HG02623 (cell line): ENCODE data around the gene TSPAN33.
A peak's percentile ranks its signal among the peaks of the same experiment; 100 is the strongest.
"Not testable (repeated sequence)": the region's sequence is repeated elsewhere in the genome, so short reads cannot be mapped to it uniquely, and the experiment has no call there.

ENCODE experiments used
- ATAC-seq: cut with Tn5 transposase; IDR thresholded peaks from one replicate; pipeline ENCODE4 v1.9.1; 2021; ENCODE audit warnings: moderate library complexity; ENCODE audit not compliant: unreplicated experiment

Gene TSPAN33

GRCh38 chr7:129169686-129170440 lies 25.4 kb downstream of the TSPAN33 start:
- peak; percentile 38 for ATAC-seq

DNA sequence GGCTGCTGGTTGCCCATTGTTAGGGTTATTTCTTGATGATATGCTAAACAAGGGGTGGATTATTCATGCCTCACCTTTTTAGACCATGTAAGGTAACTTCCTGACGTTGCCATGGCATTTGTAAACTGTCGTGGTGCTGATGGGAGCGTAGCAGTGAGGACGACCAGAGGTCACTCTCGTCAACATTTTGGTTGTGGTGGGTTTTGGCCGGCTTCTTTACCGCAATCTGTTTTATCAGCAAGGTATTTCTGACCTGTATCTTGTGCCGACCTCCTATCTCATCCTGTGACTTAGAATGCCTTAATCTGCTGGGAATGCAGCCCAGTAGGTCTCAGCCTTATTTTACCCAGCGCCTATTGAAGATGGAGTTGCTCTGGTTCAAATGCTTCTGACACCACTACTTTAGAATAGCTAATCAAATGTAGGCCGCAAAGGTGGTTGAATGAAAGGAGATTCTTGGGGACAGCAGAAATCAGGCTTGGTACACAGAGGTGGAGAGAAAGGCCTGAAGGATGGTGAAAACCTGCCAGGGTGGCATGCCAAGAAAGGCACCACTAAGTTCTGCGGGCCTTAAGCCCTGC lies 26.0 kb downstream of the TSPAN33 start:
- ATAC-seq: no peak

GRCh38 chr7:129173861-129174260 lies 29.4 kb downstream of the TSPAN33 start:
- ATAC-seq: not testable (repeated sequence)

DNA sequence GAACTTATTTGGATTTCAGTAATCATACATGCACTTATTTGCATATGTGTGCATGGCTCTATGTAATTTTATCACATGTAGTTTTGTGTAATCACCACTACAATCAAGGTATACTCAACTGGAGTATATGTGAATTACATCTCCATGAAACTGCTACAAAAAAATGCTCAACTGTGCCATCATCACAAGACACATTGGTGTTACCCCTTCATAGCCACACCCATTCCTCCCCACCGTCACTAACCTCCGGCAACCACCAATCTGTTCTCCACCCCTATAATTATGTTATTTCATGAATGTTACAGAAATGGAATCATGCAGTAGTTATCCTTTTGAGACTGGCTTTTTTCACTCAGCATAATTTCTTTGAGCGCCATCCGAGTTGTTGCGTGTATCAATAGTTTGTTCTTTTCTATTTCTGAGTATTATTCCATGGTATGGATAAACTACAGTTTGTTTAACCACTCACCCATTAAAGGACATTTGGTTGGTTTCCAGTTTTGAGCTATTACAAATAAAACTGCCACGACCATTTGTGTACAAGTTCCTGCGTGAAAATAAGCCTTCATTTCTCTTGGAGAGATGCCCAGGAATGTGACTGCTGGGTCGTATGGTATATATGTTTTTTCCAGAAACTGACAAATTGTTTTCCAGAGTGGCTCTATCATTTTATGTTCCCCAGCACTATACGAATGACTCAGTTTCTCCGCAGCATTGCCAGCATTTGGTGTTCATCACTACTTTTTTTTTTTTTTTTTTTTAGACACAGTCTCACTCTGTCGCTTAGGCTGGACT lies 32.6 kb downstream of the TSPAN33 start:
- ATAC-seq: no peak

DNA sequence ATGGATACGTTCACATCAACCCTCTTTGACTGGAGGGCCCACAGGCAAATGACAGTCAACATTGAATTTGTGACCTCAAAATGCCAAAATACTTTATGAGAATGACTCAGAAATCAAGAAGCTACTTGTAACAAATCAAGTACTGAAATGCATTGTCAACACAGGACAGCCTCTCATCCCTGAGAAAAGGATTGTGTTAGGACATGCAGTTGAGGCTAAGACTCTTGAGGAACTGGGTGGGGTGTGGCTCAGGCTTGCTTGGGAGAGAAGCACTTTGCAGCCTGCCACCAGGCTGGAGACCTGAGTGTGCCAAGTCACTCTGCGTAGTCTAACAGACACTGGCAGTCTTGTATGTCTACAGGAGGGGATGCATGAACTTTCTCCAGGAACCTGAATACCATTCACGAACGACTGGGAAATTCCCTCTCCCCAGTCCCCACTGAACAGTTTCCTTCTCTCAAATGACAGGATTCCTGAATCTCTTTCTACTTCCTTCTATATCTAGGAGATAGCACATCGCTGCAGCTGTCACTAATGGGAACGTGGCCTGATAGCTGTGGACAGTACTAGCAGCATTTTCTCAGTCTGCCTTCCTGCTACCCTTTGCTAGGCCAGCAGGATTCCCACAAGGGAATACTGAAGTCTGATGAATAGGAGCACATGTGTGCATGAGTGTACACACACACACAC lies 40.6 kb downstream of the TSPAN33 start:
- ATAC-seq: no peak

GRCh38 chr7:129186749-129187260 lies 42.3 kb downstream of the TSPAN33 start:
- no peak for ATAC-seq

DNA sequence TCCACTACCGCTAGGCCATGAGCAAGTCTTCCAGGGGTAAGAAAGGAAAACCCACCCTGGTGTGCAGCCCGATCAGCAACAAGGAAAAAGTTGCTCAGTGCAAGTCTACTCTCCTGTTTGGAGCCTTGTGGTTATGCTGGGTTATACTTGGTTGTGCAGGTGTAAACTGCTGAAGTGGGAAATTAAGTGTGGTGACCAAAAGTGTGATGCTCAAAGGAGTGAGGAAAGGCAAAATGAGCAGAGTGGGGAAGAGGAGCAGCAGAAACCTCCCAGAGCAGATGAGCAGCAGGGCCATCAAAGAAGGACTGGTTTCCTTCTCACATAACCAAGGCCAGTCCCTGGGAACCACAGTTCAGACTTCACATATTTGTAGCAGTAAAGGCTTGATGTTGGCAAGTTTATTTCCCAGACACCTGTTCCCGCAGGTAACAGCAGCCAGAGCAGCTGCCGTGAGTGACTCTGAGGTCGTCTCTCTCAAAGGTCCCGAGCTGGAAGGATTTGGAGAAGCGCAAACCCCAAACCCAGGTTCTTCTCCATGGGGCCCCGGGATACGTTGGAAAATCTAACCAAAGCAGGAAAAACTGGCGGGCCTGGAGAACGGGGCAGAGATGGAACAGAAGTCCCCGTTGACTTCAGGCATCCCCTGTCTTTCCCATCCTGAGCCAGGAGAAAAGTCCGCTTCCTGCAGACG lies 43.3 kb downstream of the TSPAN33 start:
- no peak for ATAC-seq

GRCh38 chr7:129188372-129188891 lies 43.9 kb downstream of the TSPAN33 start, which contains the start of gene SMO:
Gene SMO, plus strand, starts transcription at chr7:129188633. Its CDS starts 519 bp downstream, at chr7:129189152.
- no peak for ATAC-seq

GRCh38 chr7:129188892-129189660 lies 44.6 kb downstream of the TSPAN33 start:
- ATAC-seq: no peak

GRCh38 chr7:129189661-129190310 lies 45.3 kb downstream of the TSPAN33 start:
- ATAC-seq: no peak

GRCh38 chr7:129191272-129191671 lies 46.8 kb downstream of the TSPAN33 start:
- ATAC-seq: no peak

DNA sequence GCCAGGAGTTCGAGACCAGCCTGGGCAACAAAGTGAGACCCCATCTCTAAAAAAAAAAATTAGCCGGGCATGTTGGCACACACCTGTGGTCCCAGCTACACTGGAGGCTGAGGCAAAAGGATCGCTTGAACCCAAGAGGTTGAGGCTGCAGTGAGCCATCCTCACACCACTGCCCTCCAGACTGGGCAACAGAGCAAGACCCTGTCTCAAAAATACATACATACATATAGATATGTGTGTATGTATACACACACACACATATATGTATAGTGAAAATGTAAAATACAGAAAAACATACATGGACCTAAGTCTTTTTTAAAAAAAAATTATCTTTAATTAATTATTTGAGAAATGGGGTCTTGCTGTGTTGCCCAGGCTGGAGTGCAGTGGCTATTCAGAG lies 49.4 kb downstream of the TSPAN33 start:
- no peak for ATAC-seq

DNA sequence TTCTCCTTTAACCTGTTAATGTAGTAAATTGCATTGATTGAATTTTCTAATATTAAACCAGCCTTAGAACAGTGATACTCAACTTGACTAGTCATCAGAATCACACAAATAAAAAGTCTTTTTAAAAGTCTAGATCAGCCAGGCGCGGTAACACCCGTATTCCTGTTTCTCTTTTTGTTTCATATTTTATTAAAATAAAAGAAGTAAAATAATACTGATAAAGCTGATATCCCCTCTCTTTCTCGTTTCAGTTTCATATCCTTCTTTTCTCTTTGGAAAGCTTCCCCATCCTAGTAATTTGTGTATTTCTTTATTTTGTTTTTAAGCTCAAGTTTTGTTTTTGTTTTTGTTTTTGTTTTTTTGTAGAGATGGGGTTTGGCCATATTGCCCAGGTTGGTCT lies 53.3 kb downstream of the TSPAN33 start:
- no peak for ATAC-seq

DNA sequence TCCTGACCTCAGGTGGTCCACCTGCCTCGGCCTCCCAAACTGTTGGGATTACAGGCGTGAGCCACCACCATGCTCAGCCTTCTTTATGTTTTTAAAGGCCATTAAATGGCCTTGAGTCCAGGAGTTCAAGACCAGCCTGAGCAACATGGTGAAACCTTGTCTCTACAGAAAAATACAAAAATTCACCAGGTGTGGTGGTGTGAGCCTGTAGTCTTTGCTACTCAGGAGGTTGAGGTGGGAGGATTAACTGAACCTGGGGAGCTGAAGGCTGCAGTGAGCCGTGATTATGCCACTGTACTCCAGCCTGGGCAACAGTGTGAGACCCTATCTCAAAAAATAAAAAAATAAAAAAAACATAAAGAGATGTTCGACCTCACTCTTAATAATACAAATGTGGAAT lies 54.9 kb downstream of the TSPAN33 start:
- ATAC-seq: no peak

DNA sequence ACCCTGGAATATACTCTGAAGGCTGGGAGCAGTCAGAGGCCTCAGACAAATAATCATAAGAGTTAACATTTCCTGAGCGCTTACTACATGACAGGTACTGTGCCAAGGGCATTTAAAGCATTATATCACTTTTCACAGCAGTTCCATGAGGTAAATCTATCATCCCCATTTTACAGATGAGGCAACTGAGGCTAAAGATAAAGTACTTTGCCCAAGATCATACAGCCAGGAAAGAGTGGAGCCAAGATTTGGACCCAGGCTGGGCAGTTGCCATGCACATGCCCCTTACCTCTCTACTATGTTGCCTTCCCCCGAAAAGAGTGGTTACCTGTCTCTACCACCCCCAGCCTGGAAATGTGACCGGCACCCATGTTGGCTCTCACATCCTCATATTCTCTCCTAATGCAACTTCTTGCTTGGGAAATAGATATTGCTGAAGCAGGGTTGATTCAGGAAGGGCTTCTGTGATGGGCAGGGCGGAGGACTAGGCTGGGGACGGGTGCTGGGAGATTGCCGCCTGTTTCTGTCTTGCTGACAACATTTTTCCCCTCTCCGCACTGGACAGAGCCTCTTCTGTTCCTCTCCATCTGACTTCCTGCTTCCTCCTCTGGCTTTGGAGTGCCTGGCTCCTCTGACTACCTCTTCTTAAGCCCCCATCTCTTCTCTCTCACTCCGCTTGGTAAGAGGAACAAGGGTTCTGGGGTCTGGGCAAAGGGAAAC lies 57.7 kb downstream of the TSPAN33 start:
- no peak for ATAC-seq

- no peak for ATAC-seq
Observed at GRCh38 chr7:129203050-129203741, 58.7 kb downstream of the TSPAN33 start.

GRCh38 chr7:129205126-129205818 lies 60.8 kb downstream of the TSPAN33 start:
- ATAC-seq: no peak
